Measurements from ENCODE around the gene KRT6A. TPM values are rescaled to one million over a fixed set of nuclear protein-coding genes. Genes with fewer than 3 reads are reported as not detected.

Gene KRT6A
- polyA plus RNA-seq, 3 donors: not detected

GRCh38 chr12:52487211-52487610 is 5.8 kb downstream of the KRT6A start:
- DNase-seq: no peak
- Mint-ChIP-seq H3K9me3 (peaks cover 0 to 9% (median 6%) of the 10 kb centered on the region in 7 donors), H3K27me3 (ENCODE audit: low read depth in 3 of 3) (peaks cover 9 to 34% (median 17%) of the 10 kb centered on the region in 3 donors)

GRCh38 chr12:52486166-52487105 is 6.6 kb downstream of the KRT6A start:
- H3K36me3 ChIP-seq (replicated peaks in 1 of 2; ENCODE audit: control insufficient read depth in 1 of 2, insufficient read depth in 2 of 2, low read length in 2 of 2): no peaks in the 10 kb centered on the region
- DNase-seq: no peak
- no peak overlapping the region for H3K27ac ChIP-seq (ENCODE audit: low read depth in 1 of 2, low read length in 2 of 2)
- no peak for TF ChIP-seq CTCF (IDR thresholded peaks at IDR 0.05)
- no peaks in the 10 kb centered on the region for H3K36me3 Mint-ChIP-seq
- H3K4me3 ChIP-seq (replicated peaks in 1 of 3; ENCODE audit: low read depth in 2 of 3, low read length in 3 of 3): no peak overlapping the region
- H3K27me3 ChIP-seq (ENCODE audit: control insufficient read depth in 2 of 2, insufficient read depth in 2 of 2, low read length in 2 of 2): peaks cover 2 to 6% of the 10 kb centered on the region in 2 donors
- no peaks in the 10 kb centered on the region for H4K20me1 ChIP-seq (ENCODE audit: insufficient read depth, low read length)
- no peak overlapping the region for H3K4me3 Mint-ChIP-seq
- H3K79me2 ChIP-seq (ENCODE audit: insufficient read depth, low read length): no peaks in the 10 kb centered on the region
- WGBS (ENCODE audit: insufficient coverage): 80% methylated on average over 1 of the region's 5 CpGs
- no peaks in the 10 kb centered on the region for H3K9me3 ChIP-seq (replicated peaks in 1 of 2; ENCODE audit: control insufficient read depth in 1 of 2, insufficient read depth in 1 of 2, low read length in 2 of 2)
- H3K4me1 Mint-ChIP-seq: no peaks in the 10 kb centered on the region
- no peaks in the 10 kb centered on the region for H3K4me1 ChIP-seq (ENCODE audit: control insufficient read depth in 1 of 2, insufficient read depth in 2 of 2, low read length in 2 of 2)
- H3K27ac Mint-ChIP-seq: no peak overlapping the region
- no peak overlapping the region for H3K4me2 ChIP-seq (replicated peaks; ENCODE audit: extremely low read depth, low read length, poor library complexity, severe bottlenecking)
- no peak overlapping the region for H2AFZ ChIP-seq (ENCODE audit: insufficient read depth, low read depth, low read length, poor library complexity, severe bottlenecking)
- intact Hi-C loops (cut with micrococcal nuclease): no loop called here
- H3K9me3 Mint-ChIP-seq: peaks cover 0 to 9% (median 6%) of the 10 kb centered on the region in 7 donors
- peaks cover 9 to 32% (median 17%) of the 10 kb centered on the region in 3 donors for H3K27me3 Mint-ChIP-seq (ENCODE audit: low read depth in 3 of 3)
- no peak overlapping the region for H3K9ac ChIP-seq (ENCODE audit: insufficient read depth, low read length, poor library complexity, severe bottlenecking)

More at GRCh38 chr12:52487211-52487610, 5.8 kb downstream of the KRT6A start:
- H3K36me3 ChIP-seq (replicated peaks in 1 of 2; ENCODE audit: control insufficient read depth in 1 of 2, insufficient read depth in 2 of 2, low read length in 2 of 2): no peaks in the 10 kb centered on the region
- H3K9ac ChIP-seq (ENCODE audit: insufficient read depth, low read length, poor library complexity, severe bottlenecking): no peak overlapping the region
- no peaks in the 10 kb centered on the region for H3K4me1 ChIP-seq (ENCODE audit: control insufficient read depth in 1 of 2, insufficient read depth in 2 of 2, low read length in 2 of 2)
- H3K27ac Mint-ChIP-seq: no peak overlapping the region
- H3K27ac ChIP-seq (ENCODE audit: low read depth in 1 of 2, low read length in 2 of 2): no peak overlapping the region
- H3K79me2 ChIP-seq (ENCODE audit: insufficient read depth, low read length): no peaks in the 10 kb centered on the region
- no CpG with 5 or more reads among the region's 1 CpG for WGBS (ENCODE audit: insufficient coverage)
- intact Hi-C loops (cut with micrococcal nuclease): no loop called here
- TF ChIP-seq CTCF (IDR thresholded peaks at IDR 0.05): no peak
- H4K20me1 ChIP-seq (ENCODE audit: insufficient read depth, low read length): no peaks in the 10 kb centered on the region
- H3K4me3 Mint-ChIP-seq: no peak overlapping the region
- no peaks in the 10 kb centered on the region for H3K9me3 ChIP-seq (replicated peaks in 1 of 2; ENCODE audit: control insufficient read depth in 1 of 2, insufficient read depth in 1 of 2, low read length in 2 of 2)
- no peak overlapping the region for H3K4me3 ChIP-seq (replicated peaks in 1 of 3; ENCODE audit: low read depth in 2 of 3, low read length in 3 of 3)
- H3K27me3 ChIP-seq (ENCODE audit: control insufficient read depth in 2 of 2, insufficient read depth in 2 of 2, low read length in 2 of 2): peaks cover 2 to 3% of the 10 kb centered on the region in 2 donors
- H2AFZ ChIP-seq (ENCODE audit: insufficient read depth, low read depth, low read length, poor library complexity, severe bottlenecking): no peak overlapping the region
- no peak overlapping the region for H3K4me2 ChIP-seq (replicated peaks; ENCODE audit: extremely low read depth, low read length, poor library complexity, severe bottlenecking)
- H3K36me3 Mint-ChIP-seq: no peaks in the 10 kb centered on the region
- no peaks in the 10 kb centered on the region for H3K4me1 Mint-ChIP-seq
